HUDEP-2 (cell line): ENCODE measurements around the gene HS3ST4.

Source experiments
- DNase-seq, 76 experiments: peaks; one replicate each; lab custom pipeline; 2025; ENCODE audit not compliant: unreplicated experiment in 76 of 76; lab: John Stamatoyannopoulos, UW

Gene HS3ST4

DNA sequence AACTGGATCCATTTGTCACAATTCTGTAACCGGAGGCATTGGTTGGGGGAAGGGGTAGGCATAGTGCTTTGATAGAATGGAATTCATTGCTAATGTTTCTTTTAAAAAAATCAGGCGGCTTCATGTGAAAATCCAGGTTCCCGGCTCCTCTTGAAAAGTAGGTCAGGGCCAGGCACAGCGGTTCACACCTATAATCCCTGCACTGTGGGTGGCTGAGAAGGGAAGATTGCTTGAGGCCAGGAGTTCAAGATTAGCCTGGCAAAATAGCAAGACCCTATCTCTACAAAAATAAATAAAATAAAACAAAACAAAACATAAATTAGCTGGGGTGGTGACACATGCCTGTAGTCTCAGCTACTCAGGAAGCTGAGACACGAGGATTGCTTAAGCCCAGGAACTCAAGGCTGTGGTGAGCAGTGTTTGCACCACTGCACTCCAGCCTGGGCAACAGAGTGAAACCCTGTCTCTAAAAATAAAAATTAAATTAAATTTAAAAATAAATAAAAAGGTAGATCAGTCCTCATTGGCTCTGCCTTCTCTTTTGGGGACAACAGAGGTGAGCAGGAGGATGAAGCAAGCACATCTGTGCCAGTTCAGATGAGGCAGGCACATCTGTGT is 466.5 kb downstream of the HS3ST4 start:
- DNase-seq: no peak

DNA sequence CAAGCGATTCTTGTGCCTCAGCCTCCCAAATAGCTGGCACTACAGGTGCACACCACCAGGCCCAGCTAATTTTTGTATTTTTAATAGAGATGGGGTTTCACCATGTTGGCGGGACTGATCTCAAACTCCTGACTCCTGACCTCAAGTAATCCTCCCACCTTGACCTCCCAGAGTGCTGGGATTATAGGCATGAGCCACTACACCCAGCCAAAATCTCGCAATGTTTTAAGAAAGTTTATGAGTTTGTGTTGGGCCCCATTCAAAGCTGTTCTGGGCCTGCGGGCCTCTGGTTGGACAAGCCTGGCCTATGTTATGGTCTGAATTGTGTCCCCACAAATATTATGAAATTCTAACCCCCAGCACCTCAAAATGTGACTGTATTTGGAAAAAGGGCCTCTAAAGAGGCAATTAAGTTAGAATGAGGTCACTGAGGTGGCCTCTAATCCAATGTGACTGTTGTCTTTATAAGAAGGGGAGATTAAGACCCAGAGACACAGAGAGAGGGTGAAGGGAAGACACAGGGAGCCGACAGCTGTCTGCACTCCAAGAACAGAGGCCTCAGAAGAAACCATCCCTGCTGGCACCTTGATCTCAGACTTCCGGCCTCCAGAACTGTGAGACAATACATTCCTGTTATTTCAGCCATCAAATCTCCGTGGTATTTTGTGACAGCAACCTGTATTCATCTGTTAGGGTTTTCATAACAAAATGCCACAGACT is 469.9 kb downstream of the HS3ST4 start:
- no peak for DNase-seq

- DNase-seq: no peak
Measured at GRCh38 chr16:26169473-26169872, 477.7 kb downstream of the HS3ST4 start.

GRCh38 chr16:26175944-26176343 is 484.2 kb downstream of the HS3ST4 start:
- no peak for DNase-seq

GRCh38 chr16:26177438-26177837 is 485.7 kb downstream of the HS3ST4 start:
- DNase-seq: no peak

DNA sequence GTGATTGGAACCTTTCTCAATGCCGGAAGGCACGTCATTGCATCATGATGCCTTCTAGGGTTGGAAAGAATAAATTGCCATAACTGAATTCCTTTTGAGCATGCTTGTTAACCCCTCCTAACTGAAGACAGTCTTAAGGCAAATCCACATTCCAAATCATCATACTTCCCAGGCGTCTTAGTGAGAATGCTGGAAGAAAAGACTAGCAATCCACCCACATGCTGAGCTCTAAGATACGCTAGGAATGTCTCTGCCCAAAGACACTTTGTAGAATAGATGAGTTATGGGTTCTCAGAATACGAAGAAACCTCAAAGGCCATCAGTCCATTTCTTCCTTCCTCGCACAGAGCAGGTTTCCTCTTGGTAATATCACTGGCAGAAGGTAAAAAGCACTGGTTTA is 486.5 kb downstream of the HS3ST4 start:
- DNase-seq: no peak

- DNase-seq: no peak
Measured at GRCh38 chr16:26186091-26186615, 494.4 kb downstream of the HS3ST4 start.
